Stimulated activated CD4-positive, alpha-beta T cell treated with anti-CD3 and anti-CD28 coated beads, Interleukin-15, amount 100 ng/mL, for 24 hours (primary cell): ENCODE data around the gene BPHL.
"Not testable (repeated sequence)": the region's sequence is repeated elsewhere in the genome, so short reads cannot be mapped to it uniquely, and the experiment has no call there.

ENCODE experiments used
- DNase-seq: peaks from one replicate; pipeline ENCODE4 v3.0.0-alpha.2; 2020

Gene BPHL

GRCh38 chr6:3157131-3157933 lies 38.8 kb downstream of the BPHL start, which contains the start of gene TUBB2A:
Gene TUBB2A, minus strand, starts transcription at chr6:3157544. Its CDS starts 81 bp downstream, at chr6:3157463.
- DNase-seq, result peak; percentile 87

- peak; percentile 62 for DNase-seq
These were observed 41.6 kb downstream of the BPHL start for GRCh38 chr6:3159805-3160781.

- no peak for DNase-seq
These were observed 43.6 kb downstream of the BPHL start for GRCh38 chr6:3162067-3162497.

DNA sequence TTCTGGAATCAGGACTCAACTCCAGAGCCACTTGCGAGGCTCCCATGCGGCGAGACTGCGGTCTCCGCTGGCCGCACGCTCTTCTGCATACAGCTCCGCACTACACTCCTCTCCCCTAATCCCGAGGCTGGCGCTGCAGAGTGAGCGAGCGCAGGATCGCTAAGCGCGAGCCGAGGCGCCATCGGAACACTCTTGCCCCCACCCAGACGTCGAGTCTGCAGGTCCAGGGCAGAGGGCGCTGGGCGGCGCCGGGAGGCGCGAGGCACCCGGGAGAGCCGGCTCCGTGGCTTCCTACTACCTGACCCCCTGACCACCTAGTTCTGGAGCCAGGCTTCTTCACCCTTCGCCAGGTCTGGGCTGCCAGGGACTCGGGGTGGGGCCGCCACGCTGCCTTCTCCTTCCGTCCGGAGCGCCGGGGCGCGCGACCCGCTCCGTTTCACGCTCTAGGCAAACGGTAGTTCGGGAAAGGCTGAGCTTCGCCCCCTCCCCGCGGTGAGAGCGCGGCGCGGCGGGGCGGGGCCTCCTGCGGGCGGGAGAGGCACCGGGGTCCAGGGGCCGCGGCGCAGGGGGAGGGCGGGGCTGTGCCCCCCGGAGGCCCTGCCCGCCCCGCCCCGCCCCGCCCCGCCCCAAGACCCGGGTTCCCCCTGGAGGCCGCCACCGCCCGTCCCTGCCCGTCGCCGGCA lies 44.2 kb downstream of the BPHL start:
- peak; percentile 66 for DNase-seq

GRCh38 chr6:3163248-3163594 lies 44.7 kb downstream of the BPHL start:
- no peak for DNase-seq

- no peak for DNase-seq
These were observed 45.9 kb downstream of the BPHL start for GRCh38 chr6:3164388-3164787.

DNA sequence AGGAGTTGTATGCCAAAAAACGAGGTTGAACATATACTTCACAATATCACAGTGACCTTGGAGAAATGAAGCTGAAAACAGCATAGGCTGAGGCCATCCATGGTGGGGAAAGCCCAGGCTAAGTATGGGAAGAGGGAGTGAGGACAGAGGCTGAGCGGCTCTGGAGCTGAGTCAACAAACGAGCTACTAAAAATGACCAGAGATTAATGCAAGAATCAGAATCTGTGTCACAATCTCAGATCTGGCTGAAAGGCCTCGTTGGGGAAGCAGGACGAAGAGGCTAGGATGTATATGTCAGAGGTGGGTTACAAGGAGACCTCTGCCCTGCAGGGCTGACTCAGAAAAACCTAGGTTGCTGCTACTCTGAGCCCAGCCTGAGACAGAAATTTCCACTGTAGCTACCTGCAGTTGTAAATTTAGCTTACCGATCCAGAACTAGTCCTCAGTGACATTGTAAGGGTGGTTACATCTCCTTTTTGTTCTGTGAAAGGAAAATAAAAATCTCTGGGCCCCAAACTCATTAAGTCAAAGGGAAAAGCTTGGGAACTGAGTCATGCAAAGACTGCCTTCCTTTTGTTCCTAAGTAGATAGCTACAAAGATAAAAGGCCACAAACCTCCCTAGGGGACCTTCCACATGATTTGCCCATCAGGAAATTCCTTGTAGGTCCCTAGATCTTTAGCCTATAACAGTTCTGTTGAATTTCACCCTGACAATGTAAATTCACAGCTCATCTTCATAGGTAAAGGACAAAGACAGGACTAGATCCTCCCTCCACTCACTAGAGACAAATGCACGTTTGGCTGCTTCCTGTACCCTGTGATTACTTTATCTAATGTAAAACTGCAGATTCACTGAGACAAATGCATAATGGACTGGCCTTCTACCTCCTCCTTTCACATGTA lies 47.4 kb downstream of the BPHL start:
- DNase-seq, result no peak

- not testable (repeated sequence) for DNase-seq
These were observed 48.2 kb downstream of the BPHL start for GRCh38 chr6:3166535-3167225.

DNA sequence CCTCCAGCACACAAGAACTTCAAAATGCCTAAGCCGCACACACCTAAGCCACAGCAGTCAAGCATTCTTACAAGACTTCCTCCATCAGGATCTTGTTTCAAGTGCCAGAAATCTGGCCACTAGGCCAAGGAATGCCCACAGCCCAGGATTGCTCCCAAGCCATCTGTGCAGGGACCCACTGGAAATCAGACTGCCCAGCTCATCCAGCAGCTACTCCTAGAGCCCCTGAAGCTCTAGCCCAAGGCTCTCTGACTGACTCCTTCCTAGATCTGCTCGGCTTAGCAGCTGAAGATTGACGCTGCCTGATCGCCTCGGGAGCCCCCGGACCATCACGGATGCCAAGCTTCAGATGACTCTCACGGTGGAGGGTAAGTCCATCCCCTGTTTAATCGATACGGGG lies 49.5 kb downstream of the BPHL start:
- DNase-seq, result not testable (repeated sequence)

- not testable (repeated sequence) for DNase-seq
These were observed 52.2 kb downstream of the BPHL start for GRCh38 chr6:3170676-3171075.

GRCh38 chr6:3171313-3172175 lies 53.0 kb downstream of the BPHL start:
- not testable (repeated sequence) for DNase-seq

- not testable (repeated sequence) for DNase-seq
These were observed 54.3 kb downstream of the BPHL start for GRCh38 chr6:3172789-3173188.

DNA sequence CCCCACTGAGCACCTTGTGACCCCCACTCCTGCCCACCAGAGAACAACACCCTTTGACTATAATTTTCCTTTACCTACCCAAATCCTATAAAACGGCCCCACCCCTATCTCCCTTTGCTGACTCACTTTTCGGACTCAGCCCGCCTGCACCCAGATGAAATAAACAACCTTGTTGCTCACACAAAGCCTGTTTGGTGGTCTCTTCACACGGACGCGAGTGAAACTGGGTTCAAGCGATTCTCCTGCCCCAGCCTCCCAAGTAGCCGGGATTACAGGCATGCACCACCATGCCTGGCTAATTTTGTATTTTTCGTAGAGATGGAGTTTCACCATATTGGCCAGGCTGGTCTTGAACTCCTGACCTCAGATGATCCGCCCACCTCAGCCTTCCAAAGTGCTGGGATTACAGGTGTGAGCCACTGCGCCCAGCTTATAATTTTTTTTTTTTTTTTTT lies 55.2 kb downstream of the BPHL start:
- not testable (repeated sequence) for DNase-seq

GRCh38 chr6:3175715-3176402 lies 57.3 kb downstream of the BPHL start:
- DNase-seq, result no peak

- peak; percentile 61 for DNase-seq
These were observed 58.2 kb downstream of the BPHL start for GRCh38 chr6:3176562-3177355.

DNA sequence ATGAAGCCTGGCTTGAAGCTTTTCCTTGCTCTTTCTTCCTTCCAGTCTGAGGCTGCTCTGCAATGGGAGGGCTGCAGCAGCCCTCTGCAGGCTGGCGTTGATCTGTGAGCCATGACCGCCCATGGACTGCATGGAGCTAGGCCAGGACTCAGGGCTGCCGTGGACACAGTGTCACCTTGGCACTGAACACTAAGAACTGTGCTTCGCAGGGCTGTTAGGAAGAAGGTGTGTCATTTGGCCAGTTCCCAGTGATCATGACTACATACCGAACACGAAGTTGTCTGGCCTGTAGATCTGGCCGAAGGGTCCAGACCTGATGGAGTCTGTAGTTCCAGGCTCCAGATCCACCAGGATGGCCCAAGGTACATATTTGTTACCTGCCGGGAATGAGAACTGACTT lies 60.2 kb downstream of the BPHL start:
- DNase-seq, result not testable (repeated sequence)

DNA sequence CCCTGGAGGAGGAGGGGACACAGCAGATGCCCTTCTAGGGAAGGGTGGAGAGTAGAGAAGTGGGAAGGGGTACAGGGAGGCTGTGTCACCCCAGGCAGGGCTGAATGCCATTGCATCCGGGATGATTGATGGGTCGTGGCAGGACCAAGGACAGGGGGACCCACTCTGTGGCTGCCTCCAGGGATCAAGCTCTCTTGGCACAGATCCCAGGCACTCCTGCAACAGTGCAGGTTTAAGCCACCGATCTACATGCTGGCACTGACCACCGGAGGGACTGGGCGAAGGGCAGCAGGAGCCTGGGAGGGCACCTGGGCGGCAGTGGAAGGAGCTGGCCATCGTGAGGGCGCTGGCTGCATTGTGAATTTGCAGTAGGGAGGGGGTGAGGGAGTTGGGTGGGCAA lies 61.4 kb downstream of the BPHL start:
- not testable (repeated sequence) for DNase-seq

DNA sequence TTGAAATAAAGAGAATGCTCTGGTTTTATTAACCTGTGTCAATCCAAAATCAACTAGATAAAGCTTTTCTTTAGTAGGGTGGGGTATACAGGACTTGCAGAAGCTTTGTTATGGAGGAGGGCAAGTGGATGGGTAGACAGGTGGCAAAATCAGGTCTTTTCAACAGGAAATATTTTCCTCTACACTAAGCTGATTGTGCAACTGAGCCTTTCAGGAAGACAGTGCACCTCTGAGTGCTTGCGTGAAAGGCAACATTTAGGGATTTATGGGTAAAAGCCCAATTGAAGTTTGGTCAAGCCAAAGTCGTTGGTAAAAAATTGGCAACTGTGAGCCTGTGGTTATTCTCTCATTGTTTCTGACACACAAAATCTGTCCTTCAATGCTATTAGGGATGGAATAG lies 62.6 kb downstream of the BPHL start:
- DNase-seq, result no peak

- DNase-seq, result no peak
These were observed 64.6 kb downstream of the BPHL start for GRCh38 chr6:3183066-3183465.
